HG02798 (cell line): Measurements from ENCODE around the gene TRPM3.

Source experiments
- ATAC-seq: cut with Tn5 transposase; IDR thresholded peaks from one replicate; pipeline ENCODE4 v1.9.1; 2021; ENCODE audit warnings: mild to moderate bottlenecking; ENCODE audit not compliant: unreplicated experiment, poor library complexity

Gene TRPM3

GRCh38 chr9:70569791-70570190 is 551.6 kb downstream of the TRPM3 start:
- ATAC-seq, result no peak

GRCh38 chr9:70569070-70569772 is 552.2 kb downstream of the TRPM3 start:
- no peak for ATAC-seq

GRCh38 chr9:70567511-70567910 is 553.9 kb downstream of the TRPM3 start:
- no peak for ATAC-seq

- no peak for ATAC-seq
Observed at GRCh38 chr9:70566751-70567150, 554.7 kb downstream of the TRPM3 start.

GRCh38 chr9:70566066-70566465 is 555.4 kb downstream of the TRPM3 start:
- no peak for ATAC-seq

- no peak for ATAC-seq
Observed at GRCh38 chr9:70564468-70565335, 556.7 kb downstream of the TRPM3 start.

GRCh38 chr9:70563431-70564204 is 557.8 kb downstream of the TRPM3 start:
- peak; percentile 98 for ATAC-seq

GRCh38 chr9:70563010-70563409 is 558.4 kb downstream of the TRPM3 start:
- ATAC-seq, result no peak

GRCh38 chr9:70561786-70562395 is 559.5 kb downstream of the TRPM3 start:
- no peak for ATAC-seq

- no peak for ATAC-seq
Observed at GRCh38 chr9:70561111-70561510, 560.3 kb downstream of the TRPM3 start.

GRCh38 chr9:70559102-70559501 is 562.3 kb downstream of the TRPM3 start:
- ATAC-seq, result no peak

- ATAC-seq, result peak; percentile 97
Observed at GRCh38 chr9:70557661-70558369, 563.6 kb downstream of the TRPM3 start.

GRCh38 chr9:70556771-70557170 is 564.6 kb downstream of the TRPM3 start:
- no peak for ATAC-seq

- ATAC-seq, result no peak
Observed at GRCh38 chr9:70554881-70555280, 566.5 kb downstream of the TRPM3 start.

- ATAC-seq, result no peak
Observed at GRCh38 chr9:70553707-70554673, 567.4 kb downstream of the TRPM3 start.

GRCh38 chr9:70552561-70552960 is 568.9 kb downstream of the TRPM3 start:
- ATAC-seq, result no peak

GRCh38 chr9:70551801-70552200 is 569.6 kb downstream of the TRPM3 start:
- ATAC-seq, result no peak

GRCh38 chr9:70551396-70551795 is 570.0 kb downstream of the TRPM3 start:
- no peak for ATAC-seq

- ATAC-seq, result no peak
Observed at GRCh38 chr9:70549926-70550325, 571.5 kb downstream of the TRPM3 start.
